GM18870 (cell line): ENCODE data around the gene MBOAT2.
"Not testable (repeated sequence)": the region's sequence is repeated elsewhere in the genome, so short reads cannot be mapped to it uniquely, and the experiment has no call there.

Experiments
- ATAC-seq: cut with Tn5 transposase; IDR thresholded peaks from one replicate; pipeline ENCODE4 v1.9.1; 2021; ENCODE audit warnings: moderate library complexity; ENCODE audit not compliant: unreplicated experiment

MBOAT2 gene

GRCh38 chr2:9003616-9004337 is at the start of gene MBOAT2:
Gene MBOAT2 (minus strand): TSS chr2:9003684. CDS start chr2:9003614, 70 bp downstream.
- ATAC-seq: no peak

- ATAC-seq: no peak
Observed at GRCh38 chr2:9052821-9053533, 49.5 kb upstream of the MBOAT2 start.

GRCh38 chr2:9051451-9051850 is 48.0 kb upstream of the MBOAT2 start:
- ATAC-seq: not testable (repeated sequence)

- ATAC-seq: no peak
Observed at GRCh38 chr2:9050122-9050809, 46.8 kb upstream of the MBOAT2 start.

- no peak for ATAC-seq
Observed at GRCh38 chr2:9045595-9045994, 42.1 kb upstream of the MBOAT2 start.

- not testable (repeated sequence) for ATAC-seq
Observed at GRCh38 chr2:9043491-9043890, 40.0 kb upstream of the MBOAT2 start.

GRCh38 chr2:9037166-9037565 is 33.7 kb upstream of the MBOAT2 start:
- no peak for ATAC-seq

GRCh38 chr2:9033385-9034168 is 30.1 kb upstream of the MBOAT2 start:
- no peak for ATAC-seq

- ATAC-seq: no peak
Observed at GRCh38 chr2:9032536-9033255, 29.2 kb upstream of the MBOAT2 start.

- no peak for ATAC-seq
Observed at GRCh38 chr2:9032121-9032520, 28.6 kb upstream of the MBOAT2 start.

- no peak for ATAC-seq
Observed at GRCh38 chr2:9031246-9031645, 27.8 kb upstream of the MBOAT2 start.

GRCh38 chr2:9030841-9031240 is 27.4 kb upstream of the MBOAT2 start:
- ATAC-seq: no peak

GRCh38 chr2:9030190-9030589 is 26.7 kb upstream of the MBOAT2 start:
- no peak for ATAC-seq

- no peak for ATAC-seq
Observed at GRCh38 chr2:9029721-9030120, 26.2 kb upstream of the MBOAT2 start.

GRCh38 chr2:9027884-9028283 is 24.4 kb upstream of the MBOAT2 start:
- ATAC-seq: no peak

- no peak for ATAC-seq
Observed at GRCh38 chr2:9025746-9026145, 22.3 kb upstream of the MBOAT2 start.

- ATAC-seq: no peak
Observed at GRCh38 chr2:9024575-9024974, 21.1 kb upstream of the MBOAT2 start.

- no peak for ATAC-seq
Observed at GRCh38 chr2:9021563-9022211, 18.2 kb upstream of the MBOAT2 start.

- no peak for ATAC-seq
Observed at GRCh38 chr2:9020267-9020666, 16.8 kb upstream of the MBOAT2 start.

GRCh38 chr2:9018534-9018933 is 15.1 kb upstream of the MBOAT2 start:
- ATAC-seq: no peak
